Measurements from ENCODE around the gene SPHK1. TPM values are rescaled to one million over a fixed set of nuclear protein-coding genes. Genes with fewer than 3 reads are reported as not detected.
A peak's percentile ranks its signal among the peaks of the same experiment; 100 is the strongest.

SPHK1 gene
- total and polyA plus RNA-seq, 7 experiments from 2014 or later, result 0.43 to 14.1 (median 0.57) TPM

- H3K27ac Mint-ChIP-seq, result peak overlapping the region in 7 of 9 donors; percentile 9 to 82 (median 40)
- H3K9me3 Mint-ChIP-seq, result no peaks in the 10 kb centered on the region
- H3K4me1 Mint-ChIP-seq, result peaks cover 9 to 33% (median 23%) of the 10 kb centered on the region in 7 donors
- H3K4me3 ChIP-seq (ENCODE audit: low read length), result no peak overlapping the region
- no peak for DNase-seq
- peaks cover 0 to 13% (median 0%) of the 10 kb centered on the region in 5 donors for H3K36me3 Mint-ChIP-seq
- ChIA-PET POLR2A (interaction anchor here (1.8 kb wide), 1 partner anchor 10 kb away, joined by 6 read pairs; no protein-coding TSS in a partner anchor), CTCF (interaction anchor here (1.0 to 1.2 kb wide), 2 partner anchors 9 to 85 kb away, joined by 3 to 6 read pairs; no protein-coding TSS in a partner anchor)
- H3K9me3 ChIP-seq (ENCODE audit: control insufficient read depth in 2 of 3, low read length in 3 of 3), result no peaks in the 10 kb centered on the region
- peaks cover 0 to 10% (median 3%) of the 10 kb centered on the region in 3 experiments for H3K36me3 ChIP-seq (ENCODE audit: control insufficient read depth in 2 of 3, insufficient read depth in 3 of 3, low read length in 3 of 3)
- no peaks in the 10 kb centered on the region for H3K27me3 Mint-ChIP-seq
- H3K27ac ChIP-seq (ENCODE audit: low read depth, low read length), result no peak overlapping the region
- ATAC-seq, result no peak
- intact Hi-C loops (cut with micrococcal nuclease), result no loop called here
- H3K27me3 ChIP-seq (ENCODE audit: control insufficient read depth in 2 of 2, insufficient read depth in 2 of 2, low read length in 2 of 2), result no peaks in the 10 kb centered on the region
- H3K4me3 Mint-ChIP-seq, result no peak overlapping the region
- H3K4me1 ChIP-seq (ENCODE audit: control insufficient read depth in 2 of 2, insufficient read depth in 2 of 2, low read length in 2 of 2), result no peaks in the 10 kb centered on the region
Observed at GRCh38 chr17:76417499-76418143, 33.2 kb downstream of the SPHK1 start.

- Histone ChIP-seq H3K4me1 (ENCODE audit: control insufficient read depth in 2 of 2, insufficient read depth in 2 of 2, low read length in 2 of 2) (no peaks in the 10 kb centered on the region), H3K4me3 (ENCODE audit: low read length) (no peak overlapping the region), H3K36me3 (ENCODE audit: control insufficient read depth in 2 of 3, insufficient read depth in 3 of 3, low read length in 3 of 3) (peaks cover 0 to 11% (median 0%) of the 10 kb centered on the region in 3 experiments), H3K27ac (ENCODE audit: low read depth, low read length) (no peak overlapping the region), H3K27me3 (ENCODE audit: control insufficient read depth in 2 of 2, insufficient read depth in 2 of 2, low read length in 2 of 2) (no peaks in the 10 kb centered on the region), H3K9me3 (ENCODE audit: control insufficient read depth in 2 of 3, low read length in 3 of 3) (no peaks in the 10 kb centered on the region)
- CTCF ChIA-PET, result no interaction called here
- ATAC-seq (no peak), DNase-seq (no peak)
- H3K4me3 Mint-ChIP-seq, result no peak overlapping the region
- intact Hi-C loops (cut with micrococcal nuclease), result no loop called here
- no peaks in the 10 kb centered on the region for H3K9me3 Mint-ChIP-seq
- peaks cover 8 to 32% (median 26%) of the 10 kb centered on the region in 7 donors for H3K4me1 Mint-ChIP-seq
- no peaks in the 10 kb centered on the region for H3K27me3 Mint-ChIP-seq
- POLR2A ChIA-PET, result no interaction called here
- H3K27ac Mint-ChIP-seq, result peak overlapping the region in 1 of 9 donors; percentile 54
- peaks cover 0 to 17% (median 0%) of the 10 kb centered on the region in 5 donors for H3K36me3 Mint-ChIP-seq
Observed at GRCh38 chr17:76419576-76420260, 35.3 kb downstream of the SPHK1 start.

- CTCF ChIA-PET, result interaction anchor here (0.6 to 0.7 kb wide), 2 partner anchors 22 to 136 kb away, joined by 3 read pairs; no protein-coding TSS in a partner anchor
- no peaks in the 10 kb centered on the region for H3K4me1 ChIP-seq (ENCODE audit: control insufficient read depth in 2 of 2, insufficient read depth in 2 of 2, low read length in 2 of 2)
- H3K27me3 Mint-ChIP-seq, result no peaks in the 10 kb centered on the region
- H3K36me3 Mint-ChIP-seq, result peaks cover 0 to 19% (median 0%) of the 10 kb centered on the region in 5 donors
- H3K4me1 Mint-ChIP-seq, result peaks cover 8 to 35% (median 26%) of the 10 kb centered on the region in 7 donors
- H3K36me3 ChIP-seq (ENCODE audit: control insufficient read depth in 2 of 3, insufficient read depth in 3 of 3, low read length in 3 of 3), result peaks cover 0 to 11% (median 0%) of the 10 kb centered on the region in 3 experiments
- ATAC-seq (no peak), DNase-seq (no peak)
- no peak overlapping the region for H3K27ac ChIP-seq (ENCODE audit: low read depth, low read length)
- H3K9me3 ChIP-seq (ENCODE audit: control insufficient read depth in 2 of 3, low read length in 3 of 3), result no peaks in the 10 kb centered on the region
- POLR2A ChIA-PET, result no interaction called here
- peak overlapping the region in 2 of 9 donors; percentile 54 to 82 for H3K27ac Mint-ChIP-seq
- intact Hi-C loops (cut with micrococcal nuclease), result no loop called here
- no peaks in the 10 kb centered on the region for H3K9me3 Mint-ChIP-seq
- no peaks in the 10 kb centered on the region for H3K27me3 ChIP-seq (ENCODE audit: control insufficient read depth in 2 of 2, insufficient read depth in 2 of 2, low read length in 2 of 2)
- no peak overlapping the region for H3K4me3 ChIP-seq (ENCODE audit: low read length)
- no peak overlapping the region for H3K4me3 Mint-ChIP-seq
Observed at GRCh38 chr17:76420356-76421043, 36.1 kb downstream of the SPHK1 start.

- intact Hi-C loops (cut with micrococcal nuclease), result no loop called here
- H3K4me3 ChIP-seq (ENCODE audit: low read length), result no peak overlapping the region
- Mint-ChIP-seq H3K27ac (no peak overlapping the region), H3K4me3 (no peak overlapping the region), H3K27me3 (no peaks in the 10 kb centered on the region), H3K9me3 (no peaks in the 10 kb centered on the region), H3K36me3 (peaks cover 0 to 20% (median 0%) of the 10 kb centered on the region in 5 donors), H3K4me1 (peaks cover 8 to 36% (median 26%) of the 10 kb centered on the region in 7 donors)
- CTCF ChIA-PET, result interaction anchor here (0.6 to 0.7 kb wide), 3 partner anchors 10 to 136 kb away, joined by 3 read pairs; no protein-coding TSS in a partner anchor
- DNase-seq (no peak), ATAC-seq (no peak)
- H3K9me3 ChIP-seq (ENCODE audit: control insufficient read depth in 2 of 3, low read length in 3 of 3), result no peaks in the 10 kb centered on the region
- H3K36me3 ChIP-seq (ENCODE audit: control insufficient read depth in 2 of 3, insufficient read depth in 3 of 3, low read length in 3 of 3), result peaks cover 0 to 11% (median 0%) of the 10 kb centered on the region in 3 experiments
- H3K27me3 ChIP-seq (ENCODE audit: control insufficient read depth in 2 of 2, insufficient read depth in 2 of 2, low read length in 2 of 2), result no peaks in the 10 kb centered on the region
- no peaks in the 10 kb centered on the region for H3K4me1 ChIP-seq (ENCODE audit: control insufficient read depth in 2 of 2, insufficient read depth in 2 of 2, low read length in 2 of 2)
- POLR2A ChIA-PET, result no interaction called here
- H3K27ac ChIP-seq (ENCODE audit: low read depth, low read length), result no peak overlapping the region
Observed at GRCh38 chr17:76421044-76421407, 36.6 kb downstream of the SPHK1 start.

GRCh38 chr17:76422406-76422805, 38.0 kb downstream of the SPHK1 start:
- H3K4me1 Mint-ChIP-seq, result peaks cover 11 to 41% (median 30%) of the 10 kb centered on the region in 7 donors
- no peaks in the 10 kb centered on the region for H3K27me3 ChIP-seq (ENCODE audit: control insufficient read depth in 2 of 2, insufficient read depth in 2 of 2, low read length in 2 of 2)
- H3K36me3 Mint-ChIP-seq, result peaks cover 0 to 20% (median 0%) of the 10 kb centered on the region in 5 donors
- ChIA-PET CTCF (no interaction called here), POLR2A (no interaction called here)
- no peaks in the 10 kb centered on the region for H3K27me3 Mint-ChIP-seq
- no peaks in the 10 kb centered on the region for H3K4me1 ChIP-seq (ENCODE audit: control insufficient read depth in 2 of 2, insufficient read depth in 2 of 2, low read length in 2 of 2)
- peaks cover 0 to 10% (median 0%) of the 10 kb centered on the region in 3 experiments for H3K36me3 ChIP-seq (ENCODE audit: control insufficient read depth in 2 of 3, insufficient read depth in 3 of 3, low read length in 3 of 3)
- no peak overlapping the region for H3K4me3 ChIP-seq (ENCODE audit: low read length)
- no peak overlapping the region for H3K27ac Mint-ChIP-seq
- H3K9me3 ChIP-seq (ENCODE audit: control insufficient read depth in 2 of 3, low read length in 3 of 3), result no peaks in the 10 kb centered on the region
- intact Hi-C loops (cut with micrococcal nuclease), result no loop called here
- no peak for DNase-seq
- H3K27ac ChIP-seq (ENCODE audit: low read depth, low read length), result no peak overlapping the region
- H3K4me3 Mint-ChIP-seq, result no peak overlapping the region
- H3K9me3 Mint-ChIP-seq, result no peaks in the 10 kb centered on the region
- no peak for ATAC-seq

GRCh38 chr17:76422860-76423259, 38.5 kb downstream of the SPHK1 start:
- Mint-ChIP-seq H3K9me3 (no peaks in the 10 kb centered on the region), H3K4me3 (peak overlapping the region in 1 of 10 donors; percentile 46), H3K36me3 (peaks cover 0 to 17% (median 0%) of the 10 kb centered on the region in 5 donors), H3K4me1 (peaks cover 8 to 40% (median 26%) of the 10 kb centered on the region in 7 donors), H3K27me3 (no peaks in the 10 kb centered on the region), H3K27ac (no peak overlapping the region)
- DNase-seq (no peak), ATAC-seq (no peak)
- peaks cover 0 to 5% (median 0%) of the 10 kb centered on the region in 3 experiments for H3K36me3 ChIP-seq (ENCODE audit: control insufficient read depth in 2 of 3, insufficient read depth in 3 of 3, low read length in 3 of 3)
- no peaks in the 10 kb centered on the region for H3K4me1 ChIP-seq (ENCODE audit: control insufficient read depth in 2 of 2, insufficient read depth in 2 of 2, low read length in 2 of 2)
- no peak overlapping the region for H3K4me3 ChIP-seq (ENCODE audit: low read length)
- H3K27ac ChIP-seq (ENCODE audit: low read depth, low read length), result no peak overlapping the region
- ChIA-PET POLR2A (no interaction called here), CTCF (no interaction called here)
- no peaks in the 10 kb centered on the region for H3K27me3 ChIP-seq (ENCODE audit: control insufficient read depth in 2 of 2, insufficient read depth in 2 of 2, low read length in 2 of 2)
- intact Hi-C loops (cut with micrococcal nuclease), result no loop called here
- no peaks in the 10 kb centered on the region for H3K9me3 ChIP-seq (ENCODE audit: control insufficient read depth in 2 of 3, low read length in 3 of 3)
